GM19395 (cell line): ENCODE results near the gene BMERB1.

Source experiments
- ATAC-seq: cut with Tn5 transposase; IDR thresholded peaks from one replicate; pipeline ENCODE4 v1.9.1; 2021; ENCODE audit warnings: mild to moderate bottlenecking, moderate library complexity; ENCODE audit not compliant: unreplicated experiment

Gene BMERB1

DNA sequence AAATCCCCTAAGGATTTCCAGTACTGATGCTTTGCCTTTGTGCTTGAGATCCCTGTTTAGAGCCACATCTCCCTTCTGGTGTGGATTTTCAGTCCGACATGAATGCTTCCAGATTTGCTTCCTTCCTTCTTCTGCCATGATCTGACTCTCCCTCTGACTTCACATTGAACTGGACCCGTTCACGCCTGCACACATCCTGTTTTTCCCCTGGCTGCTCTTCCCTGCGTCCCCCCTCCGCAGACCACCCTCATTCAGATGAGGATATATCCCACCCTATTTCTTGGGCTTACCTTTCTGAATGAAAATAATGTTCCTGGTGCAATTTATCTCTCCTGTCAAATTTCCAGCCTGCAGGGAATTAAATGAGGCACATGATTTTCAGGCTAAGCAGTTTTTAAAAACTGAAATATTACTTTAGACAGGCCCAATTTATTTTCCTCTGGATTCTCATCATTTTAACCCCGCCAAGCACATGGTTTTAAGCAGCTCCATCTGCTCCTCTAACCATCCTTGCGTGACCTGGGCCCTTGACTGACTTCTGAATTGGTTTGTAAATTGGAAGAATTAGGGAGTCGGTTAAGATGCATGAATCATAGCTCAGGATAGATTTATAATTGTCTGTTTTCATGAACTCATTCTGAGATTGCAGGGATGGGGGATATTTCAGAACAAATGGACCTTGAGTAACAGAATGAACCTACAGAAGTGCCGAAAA is 59.2 kb downstream of the BMERB1 start:
- no peak for ATAC-seq

DNA sequence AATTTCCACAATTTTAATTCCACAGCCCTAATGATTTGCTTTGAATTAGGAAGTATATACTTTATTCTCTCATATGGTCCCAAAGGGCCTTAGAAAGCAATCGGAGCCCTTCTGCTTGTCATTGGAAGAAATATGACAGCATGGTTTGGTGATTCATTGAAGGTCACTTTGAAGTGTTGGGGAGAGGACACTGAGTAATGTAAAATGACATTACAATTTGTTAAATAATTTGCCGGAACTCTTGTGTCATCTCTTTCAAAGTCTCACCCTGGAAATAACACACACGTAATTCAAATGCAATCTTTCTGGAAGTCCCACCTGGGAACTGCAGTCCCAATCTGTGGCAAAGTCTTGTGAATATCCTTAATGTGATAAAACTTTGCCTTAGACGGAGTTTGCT is 59.8 kb downstream of the BMERB1 start:
- no peak for ATAC-seq

DNA sequence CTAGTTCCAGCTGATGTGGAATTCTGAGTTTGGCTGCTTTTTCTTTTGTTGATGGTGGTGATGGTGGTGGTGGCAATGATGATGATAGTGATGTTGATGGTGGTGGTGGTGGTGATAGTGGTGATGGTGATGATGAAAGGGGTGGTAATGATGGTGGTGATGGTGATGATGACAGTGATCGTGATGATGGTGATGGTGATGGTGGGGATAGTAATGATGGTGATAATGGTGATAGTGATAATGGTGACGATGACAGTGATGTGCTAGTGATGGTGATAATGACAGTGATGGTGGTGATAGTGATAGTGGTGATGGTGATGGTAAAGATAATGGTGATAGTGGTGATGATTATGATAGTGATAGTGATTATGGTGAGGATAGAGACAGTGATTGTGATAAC is 61.5 kb downstream of the BMERB1 start:
- ATAC-seq = no peak

DNA sequence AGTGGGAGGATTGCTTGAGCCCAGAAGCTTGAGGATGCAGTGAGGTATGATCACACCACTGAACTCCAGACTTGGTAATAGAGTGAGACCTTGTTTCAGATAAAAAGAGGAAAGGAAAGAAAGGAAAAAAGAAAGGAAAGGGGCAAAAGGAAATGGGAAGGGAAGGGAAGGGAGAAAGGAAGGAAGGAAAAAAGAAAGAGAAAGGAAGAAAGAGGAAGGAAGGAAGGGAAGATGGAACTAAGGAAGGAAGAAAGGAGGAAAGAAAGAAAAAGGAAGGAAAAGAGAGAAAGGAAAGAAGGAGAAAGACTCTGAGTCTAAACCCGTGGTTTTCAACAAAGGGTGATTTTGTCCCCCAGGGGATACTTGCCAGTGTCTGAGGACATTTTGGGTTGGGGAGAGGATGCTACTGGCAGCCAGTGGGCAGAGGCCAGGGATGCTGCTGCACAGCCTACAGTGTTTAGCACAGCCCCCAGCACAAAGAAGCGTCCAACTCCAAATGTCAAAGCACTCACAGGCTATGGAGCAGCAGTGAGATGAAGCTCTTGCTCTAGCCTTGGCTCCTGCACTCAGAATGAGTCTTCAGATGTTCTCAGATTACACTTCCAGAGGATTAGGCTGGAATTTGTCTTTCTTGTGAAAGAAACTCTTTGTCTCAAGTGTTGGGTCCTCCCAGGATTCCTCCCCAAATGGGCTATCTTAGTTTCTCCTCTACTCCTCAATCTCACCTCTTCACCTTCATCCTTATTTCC is 64.2 kb downstream of the BMERB1 start:
- ATAC-seq = no peak

DNA sequence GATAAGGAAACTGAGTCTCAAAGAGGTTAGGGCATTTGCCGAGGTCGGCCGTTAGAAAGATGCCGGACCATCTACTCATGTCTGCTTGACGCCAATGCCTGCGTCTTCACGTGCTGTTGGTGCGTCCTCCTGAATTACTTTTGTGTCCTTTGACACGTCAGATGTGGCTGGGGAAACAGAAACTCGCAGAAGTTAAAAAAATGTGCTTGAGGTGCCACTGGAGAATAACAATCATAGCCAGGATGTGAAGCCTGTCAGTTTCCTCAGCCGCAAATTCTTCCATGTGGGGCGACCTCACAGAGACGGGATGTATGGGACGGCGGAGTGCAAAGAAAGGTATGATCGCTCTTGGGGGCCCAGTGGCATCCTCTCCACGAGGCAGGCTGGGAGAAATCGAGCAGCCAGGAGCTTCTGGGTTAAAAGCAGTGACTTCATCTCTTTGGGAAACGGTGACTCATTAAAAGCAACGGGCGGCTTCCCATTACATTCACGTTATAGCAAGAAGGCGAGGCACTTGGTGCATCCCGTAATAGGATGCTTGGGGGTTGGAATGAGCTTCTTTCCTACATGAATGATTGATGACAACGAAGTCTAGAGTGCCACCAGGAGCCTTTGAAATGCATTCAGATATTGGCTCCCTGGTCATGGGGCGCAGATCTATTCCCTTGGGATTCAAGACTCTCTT is 67.8 kb downstream of the BMERB1 start:
- ATAC-seq = no peak

DNA sequence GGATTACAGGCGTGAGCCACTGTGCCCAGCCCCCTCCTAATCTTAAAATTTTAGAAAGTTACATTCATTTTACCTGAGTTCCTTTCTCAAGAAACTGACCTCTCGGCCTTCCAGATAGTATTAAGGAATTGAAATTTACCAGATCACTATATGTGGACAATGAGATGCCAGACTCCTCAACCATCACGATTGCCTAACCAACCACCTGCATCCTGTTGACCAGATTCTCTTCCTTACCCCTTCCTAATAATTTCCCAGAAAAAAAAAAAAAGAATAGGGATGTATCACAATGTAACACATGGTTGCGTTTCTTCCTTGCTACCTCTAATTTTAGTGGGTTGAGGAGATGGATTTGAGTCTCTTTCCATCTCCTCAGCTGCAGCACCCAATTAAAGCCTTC is 72.1 kb downstream of the BMERB1 start:
- no peak for ATAC-seq

DNA sequence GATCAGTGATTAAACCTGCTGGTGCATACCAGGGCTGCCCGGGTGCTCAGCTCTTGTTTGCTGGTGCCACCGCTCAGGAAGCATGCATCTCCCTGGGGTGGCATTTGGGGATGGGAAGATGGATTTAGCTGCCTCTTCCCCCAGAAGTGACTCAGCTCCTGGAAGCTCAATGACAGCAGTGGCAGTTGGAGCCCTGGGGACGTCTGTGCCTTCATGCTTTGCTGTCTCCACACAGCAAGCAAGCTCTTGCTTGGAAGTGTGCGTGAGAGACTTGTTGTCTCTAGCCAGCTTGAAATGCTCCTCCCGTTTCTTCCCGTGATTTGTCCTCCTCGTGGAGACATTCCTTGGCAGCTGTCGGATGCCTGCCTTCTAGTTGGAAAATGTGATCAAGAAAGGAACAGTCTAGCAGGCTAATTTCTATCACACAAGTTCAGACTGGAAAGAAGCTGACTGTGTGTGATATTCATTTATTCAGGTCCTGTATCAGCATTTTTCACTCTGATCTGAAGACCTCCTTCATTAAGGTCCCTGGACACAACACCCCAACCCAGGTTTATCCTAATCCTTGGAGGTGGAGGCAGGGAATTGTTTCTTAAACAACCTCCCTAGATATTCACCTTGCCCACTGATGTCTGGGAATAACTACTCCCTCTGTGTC is 73.0 kb downstream of the BMERB1 start:
- ATAC-seq = no peak

DNA sequence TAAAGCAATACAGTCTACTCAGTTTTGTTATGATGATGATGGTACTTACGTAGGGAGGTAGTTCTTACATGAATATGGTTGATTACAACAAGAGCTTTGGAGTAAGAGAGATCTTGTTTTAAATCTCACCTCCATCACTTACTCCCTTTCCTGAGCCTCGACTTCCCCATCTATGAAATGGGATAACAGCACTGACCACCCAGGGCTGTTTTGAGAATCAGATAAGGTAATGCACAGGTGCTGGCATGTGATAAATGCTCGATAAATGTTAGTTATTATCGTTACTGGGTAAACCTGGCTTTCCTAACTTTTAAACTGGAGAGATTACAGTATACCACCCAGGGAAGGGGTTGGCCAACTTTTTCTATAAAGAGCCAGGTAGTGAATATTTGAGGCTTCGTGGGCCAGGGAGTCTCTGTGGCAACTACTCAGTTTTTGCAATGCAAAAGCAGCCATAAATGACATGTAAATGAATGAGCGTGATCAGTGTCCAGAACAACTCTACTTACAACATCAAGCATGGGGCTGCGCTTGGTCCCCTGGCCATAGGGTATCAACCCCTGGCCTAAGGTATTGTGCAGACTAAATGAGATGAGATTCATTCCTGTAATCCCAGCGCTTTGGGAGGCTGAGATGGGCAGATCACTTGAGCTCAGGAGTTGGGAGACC is 73.7 kb downstream of the BMERB1 start:
- ATAC-seq = no peak

DNA sequence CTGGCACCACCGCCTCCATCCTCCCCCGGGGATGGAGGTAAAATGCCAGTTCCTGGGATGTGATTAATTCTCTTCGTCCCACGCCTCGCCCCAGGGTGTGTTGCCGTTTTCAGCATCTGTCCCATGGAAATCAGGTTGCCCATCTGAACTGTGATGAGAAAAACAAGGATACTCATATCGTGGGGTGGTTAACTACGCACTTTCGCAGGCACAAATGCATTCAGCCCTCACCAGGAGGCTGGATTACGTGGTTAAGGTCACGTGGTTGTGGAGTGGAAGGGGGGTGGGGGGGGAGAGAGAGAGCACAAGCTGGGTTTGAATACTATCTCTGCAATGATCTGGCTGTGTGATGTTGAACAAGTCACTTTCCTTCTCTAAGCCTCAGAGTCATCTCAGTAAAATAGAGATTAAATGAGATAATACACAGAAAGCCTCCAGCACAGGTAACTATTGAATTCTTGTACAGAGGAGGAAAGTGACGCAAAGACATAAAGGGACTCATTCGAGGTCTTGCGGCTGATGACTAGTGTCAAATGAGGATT is 74.7 kb downstream of the BMERB1 start:
- no peak for ATAC-seq

DNA sequence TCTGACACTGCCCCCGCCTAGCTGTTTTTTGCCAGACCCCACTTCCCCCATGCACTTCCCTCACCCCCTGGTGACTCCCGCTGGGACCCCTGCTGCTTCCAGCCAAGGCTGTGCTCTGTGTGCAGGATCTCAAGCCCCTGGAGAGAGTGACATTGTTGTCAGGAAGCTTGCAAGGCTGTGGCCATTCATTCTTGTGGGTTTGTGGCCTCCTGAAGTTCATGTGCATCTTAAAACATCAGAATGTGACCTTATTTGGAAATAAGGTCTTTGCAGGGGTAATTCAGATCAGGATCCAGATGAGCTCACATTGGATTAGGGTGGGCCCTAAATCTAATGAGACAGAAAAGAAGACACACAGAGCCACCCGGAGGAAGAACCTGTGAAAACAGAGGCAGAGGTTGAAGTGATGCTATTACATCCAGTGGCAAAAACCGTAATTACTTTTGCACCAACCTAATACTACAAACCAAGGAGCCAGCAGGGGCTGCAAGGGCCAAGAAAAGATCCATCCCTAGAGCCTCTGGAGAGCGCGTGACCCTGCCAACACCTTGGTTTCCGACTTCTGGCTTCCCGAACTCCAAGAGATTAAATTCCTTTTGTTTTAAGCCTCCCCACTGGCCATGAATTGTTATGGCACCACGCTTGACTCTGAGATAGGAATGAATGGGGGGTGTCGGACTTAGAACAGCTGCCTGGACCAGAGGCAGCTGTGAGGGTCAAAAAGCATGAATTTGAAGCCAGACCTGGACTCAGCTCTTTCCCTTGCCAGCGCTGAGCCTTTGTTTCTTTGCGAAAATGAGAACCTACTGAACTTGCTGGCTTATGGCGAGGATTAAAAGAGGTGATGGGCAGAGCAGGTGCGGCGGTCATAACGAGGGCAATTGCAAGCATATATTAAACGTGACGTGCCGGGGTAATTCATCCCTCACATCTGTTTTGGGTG is 75.5 kb downstream of the BMERB1 start:
- ATAC-seq = no peak

DNA sequence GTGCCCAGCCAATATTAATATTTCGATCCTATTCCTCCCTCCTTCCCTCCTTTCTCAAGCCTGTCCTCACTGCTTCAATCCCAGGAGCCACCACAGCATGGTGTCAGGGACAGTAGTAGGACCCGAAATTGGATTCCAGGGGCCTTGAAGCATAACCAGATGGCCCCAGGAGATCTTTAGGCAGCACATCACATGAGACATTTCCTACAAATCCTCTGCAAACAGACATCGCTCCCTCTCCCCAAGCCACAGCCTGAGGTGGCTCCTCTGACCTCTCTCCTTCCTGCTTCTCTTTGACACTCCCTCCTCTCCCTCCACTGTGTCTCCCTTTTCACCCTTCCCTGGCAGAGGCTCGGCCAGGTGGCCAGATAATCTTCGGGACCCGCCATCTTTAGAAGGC is 76.6 kb downstream of the BMERB1 start:
- no peak for ATAC-seq

DNA sequence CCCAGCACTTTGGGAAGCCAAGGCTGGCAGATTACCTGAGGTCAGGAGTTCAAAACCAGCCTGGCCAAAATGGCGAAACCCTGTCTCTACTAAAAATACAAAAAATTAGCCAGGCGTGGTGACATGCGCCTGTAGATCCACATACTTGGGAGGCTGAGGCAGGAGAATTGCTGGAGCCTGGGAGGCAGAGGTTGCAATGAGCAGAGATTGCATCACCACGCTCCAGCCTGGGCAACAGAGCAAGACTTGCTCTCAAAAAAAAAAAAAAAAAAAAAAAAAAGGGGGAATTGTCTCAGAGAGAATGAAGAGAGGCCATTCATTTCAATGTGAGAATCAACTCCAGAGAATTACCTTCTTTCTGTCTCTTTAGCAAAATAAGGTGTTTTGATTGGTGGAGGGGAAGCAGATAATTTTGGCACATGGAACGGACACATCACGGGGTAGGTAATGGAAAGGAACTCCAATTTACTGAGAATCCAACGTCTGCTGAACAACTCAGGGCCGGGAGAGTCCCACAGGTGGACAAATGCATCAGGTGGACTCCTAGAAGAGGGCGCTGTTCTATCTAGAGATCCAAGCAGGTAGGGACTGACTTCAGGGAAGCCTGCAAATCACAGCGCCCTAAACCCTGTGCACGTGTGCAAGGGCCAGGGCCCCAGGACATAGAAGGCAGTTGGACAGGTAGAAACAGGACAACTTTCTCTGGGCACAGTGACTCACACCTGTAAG is 77.5 kb downstream of the BMERB1 start:
- no peak for ATAC-seq

DNA sequence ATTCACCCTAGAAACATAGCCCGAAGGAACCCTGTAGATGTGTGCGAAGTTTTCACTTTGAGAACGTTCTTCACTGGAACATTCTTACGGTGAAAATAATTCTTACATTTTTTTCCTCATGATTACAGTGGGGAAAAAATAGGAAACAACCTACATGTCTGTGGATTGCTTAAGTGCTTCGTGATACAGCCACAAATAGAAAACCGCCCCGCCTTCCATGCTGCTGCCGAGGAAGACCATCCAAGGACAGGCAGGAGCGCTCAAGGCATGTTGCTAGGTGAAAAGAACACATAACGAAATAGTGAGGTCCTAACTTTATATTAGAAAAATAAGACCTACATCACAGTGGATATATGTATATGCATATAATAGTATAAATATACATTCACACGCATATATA is 78.8 kb downstream of the BMERB1 start:
- ATAC-seq = no peak

DNA sequence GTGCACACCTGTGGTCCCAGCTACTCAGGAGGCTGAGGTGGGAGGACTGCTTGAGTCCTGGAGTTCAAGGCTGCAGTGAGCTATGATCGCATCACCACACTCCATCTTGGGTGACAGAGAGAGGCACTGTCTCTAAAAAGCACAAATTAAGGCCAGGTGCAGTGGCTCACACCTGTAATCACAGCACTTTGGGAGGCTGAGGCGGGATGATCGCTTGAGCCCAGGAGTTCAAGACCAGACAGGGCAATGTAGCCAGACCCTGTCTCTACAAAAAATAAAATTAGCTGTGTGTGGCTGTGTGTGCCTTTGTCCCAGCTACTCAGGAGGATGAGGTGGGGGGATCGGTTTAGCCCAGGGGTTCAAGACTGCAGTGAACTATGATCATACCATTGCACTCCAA is 81.6 kb downstream of the BMERB1 start:
- no peak for ATAC-seq

DNA sequence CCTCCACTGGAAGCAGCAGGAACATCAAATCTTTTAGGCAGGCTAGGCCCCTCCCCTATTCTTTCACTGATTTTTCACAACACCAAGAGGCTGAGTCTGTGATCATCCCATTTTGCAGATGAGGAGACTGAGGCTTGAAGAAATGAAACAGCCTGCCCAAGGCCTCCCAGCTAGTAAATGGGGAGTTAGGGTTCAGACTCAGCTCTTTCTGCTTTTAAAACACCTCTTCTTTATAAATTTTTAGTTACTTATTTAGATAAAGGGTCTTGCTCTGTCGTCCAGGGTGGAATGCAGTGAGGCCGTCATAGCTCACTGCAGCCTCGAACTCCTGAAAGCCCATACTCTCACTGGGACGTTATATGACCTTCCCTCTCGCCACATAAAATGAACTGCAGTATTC is 82.2 kb downstream of the BMERB1 start:
- ATAC-seq = no peak

DNA sequence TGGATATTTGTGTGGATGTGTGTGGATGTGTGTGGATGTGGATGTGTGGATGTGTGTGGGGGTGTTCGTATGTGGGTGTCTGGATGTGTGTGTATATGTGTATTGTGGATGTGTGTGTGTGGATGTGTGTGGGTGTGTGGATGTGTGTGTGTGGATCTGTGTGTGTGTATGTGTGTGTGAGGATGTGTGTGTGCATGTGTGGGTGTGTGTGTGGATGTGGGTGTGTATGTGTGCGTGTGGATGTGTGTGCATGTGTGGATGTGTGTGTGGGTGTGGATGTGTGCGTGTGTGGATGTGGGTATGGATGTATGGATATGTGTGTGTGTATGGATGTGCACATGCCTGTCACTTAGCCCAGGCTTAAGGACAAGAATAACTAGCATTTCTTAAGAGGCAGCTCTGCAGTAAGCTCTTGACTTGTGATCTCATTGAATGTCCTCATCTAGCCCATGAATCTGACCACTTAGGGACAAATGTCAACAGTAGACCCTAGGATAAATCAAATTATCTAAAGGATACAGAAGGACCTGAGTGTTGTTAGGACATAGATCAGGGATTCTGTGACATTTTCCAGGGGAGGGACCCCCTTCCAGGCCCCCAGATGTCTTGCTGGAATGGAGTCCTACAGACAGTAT is 83.5 kb downstream of the BMERB1 start:
- no peak for ATAC-seq

DNA sequence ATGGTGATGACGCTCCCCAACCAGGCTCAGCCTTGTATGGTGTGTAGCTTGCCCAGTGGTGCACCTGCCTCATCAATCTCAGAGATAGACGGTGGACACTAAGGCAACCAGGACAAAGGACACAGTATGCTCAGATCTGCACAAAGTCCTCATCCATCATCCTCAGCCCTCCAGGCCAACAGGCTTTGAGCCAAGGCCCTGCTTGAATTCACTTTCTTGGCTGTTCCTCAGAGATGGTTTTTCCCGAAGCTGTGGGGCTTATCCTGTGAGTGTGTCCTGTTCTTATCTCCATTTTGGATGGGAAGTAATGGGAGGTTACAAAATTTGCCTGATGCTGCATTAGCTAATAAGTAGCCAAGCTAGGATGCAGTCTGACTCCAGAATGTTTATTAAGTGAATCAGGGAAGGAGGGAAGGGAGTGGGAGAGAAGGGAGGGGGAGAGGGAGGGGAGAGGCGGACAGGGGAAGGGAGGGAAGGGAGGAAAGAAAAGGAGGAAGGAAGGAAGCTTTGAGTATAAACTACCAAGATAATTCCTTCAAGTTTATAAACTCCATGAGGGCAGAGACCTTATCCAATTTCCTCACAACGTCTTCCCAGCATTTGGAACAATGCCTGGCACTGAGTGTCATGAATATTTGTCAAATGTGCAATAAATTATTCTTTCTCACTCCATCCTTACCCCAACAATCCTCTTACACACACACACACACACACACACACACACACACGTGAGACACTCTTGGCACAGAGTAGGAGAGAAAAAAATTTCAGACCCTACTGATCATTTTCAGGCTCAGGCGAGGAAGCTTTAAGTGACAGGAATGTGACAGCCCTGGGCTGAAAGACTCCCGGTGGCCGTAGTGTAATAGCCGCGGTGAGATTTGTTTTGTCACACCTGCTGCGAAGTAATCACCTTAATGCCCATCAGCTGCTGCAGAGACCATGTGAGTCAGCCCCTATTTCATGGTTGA is 84.3 kb downstream of the BMERB1 start:
- ATAC-seq = no peak
